Measurements from ENCODE around the gene KDM3B. TPM values are rescaled to one million over a fixed set of nuclear protein-coding genes. Genes with fewer than 3 reads are reported as not detected.
A peak's percentile ranks its signal among the peaks of the same experiment; 100 is the strongest.

The KDM3B gene
- total and polyA plus RNA-seq, 2 of the 8 experiments (the other 6 are each of a cell fraction or from before 2014, with no cell fraction given), result 27.1 to 78.1 TPM

GRCh38 chr5:138331449-138332368 is 20.8 kb upstream of the KDM3B start, which contains the start of gene CDC25C (continued):
- no peak for TF ChIP-seq FOSL1 (IDR thresholded peaks at IDR 0.05; ENCODE audit: insufficient read depth, low read depth, low read length)
- peak; percentile 91 for TF ChIP-seq POLR2AphosphoS5 (IDR thresholded peaks at IDR 0.05; ENCODE audit: low read depth, low read length)
- no peak for TF ChIP-seq RXRA (IDR thresholded peaks at IDR 0.05; ENCODE audit: insufficient read depth, low read depth, low read length)
- TF ChIP-seq CHD1 (IDR thresholded peaks at IDR 0.05; ENCODE audit: low read depth, low read length), result no peak
- no peak for TF ChIP-seq SIX5 (IDR thresholded peaks at IDR 0.05; ENCODE audit: low read depth, low read length)
- no peak for TF ChIP-seq RAD21 (IDR thresholded peaks at IDR 0.05 in 1 of 2, conservative IDR thresholded peaks at IDR 0.05 in 1 of 2; ENCODE audit: low read depth in 2 of 2, low read length in 2 of 2)
- TF ChIP-seq ASH2L (IDR thresholded peaks at IDR 0.05; ENCODE audit: low read length), result peak; percentile 22
- TF ChIP-seq E2F6 (IDR thresholded peaks at IDR 0.05), result peak; percentile 65; the same call in 1 of the 2 replicates
- TF ChIP-seq RNF2 (IDR thresholded peaks at IDR 0.05; ENCODE audit: borderline replicate concordance, low read depth, low read length, missing control alignments, poor library complexity, severe bottlenecking), result no peak
- TF ChIP-seq EP300 (IDR thresholded peaks at IDR 0.05; ENCODE audit: borderline replicate concordance in 1 of 2, low read depth in 2 of 2, low read length in 2 of 2), result no peak
- TF ChIP-seq SP1 (IDR thresholded peaks at IDR 0.05; ENCODE audit: low read depth, low read length), result peak; percentile 93
- no peak for TF ChIP-seq MAFK (IDR thresholded peaks at IDR 0.05; ENCODE audit: low read depth, low read length)

Measured in H1 (cell line).